Endothelial cell (in vitro differentiated cells): ENCODE results near the gene DCLK2. TPM values are rescaled to one million over a fixed set of nuclear protein-coding genes. Genes with fewer than 3 reads are reported as not detected.

Experiments
- DNase-seq: peaks from one replicate; pipeline ENCODE4 v3.0.0; 2021; ENCODE audit warnings: low spot score
- H3K27ac Mint-ChIP-seq: one replicate; pipeline ENCODE4 v1.8.0; 2021; ENCODE audit warnings: mixed read lengths, inconsistent platforms; ENCODE audit not compliant: unreplicated experiment
- H3K27me3 Mint-ChIP-seq: one replicate; pipeline ENCODE4 v1.8.0; 2021; ENCODE audit warnings: mild to moderate bottlenecking, moderate library complexity, mixed read lengths, inconsistent platforms; ENCODE audit not compliant: unreplicated experiment
- H3K36me3 Mint-ChIP-seq: one replicate; pipeline ENCODE4 v1.8.0; 2021; ENCODE audit warnings: mild to moderate bottlenecking, low read depth, mixed read lengths, inconsistent platforms; ENCODE audit not compliant: unreplicated experiment
- H3K4me1 Mint-ChIP-seq: one replicate; pipeline ENCODE4 v1.8.0; 2021; ENCODE audit warnings: mild to moderate bottlenecking, mixed read lengths, inconsistent platforms; ENCODE audit not compliant: unreplicated experiment
- H3K4me3 Mint-ChIP-seq: one replicate; pipeline ENCODE4 v1.8.0; 2021; ENCODE audit warnings: mild to moderate bottlenecking, mixed read lengths, inconsistent platforms; ENCODE audit not compliant: unreplicated experiment
- H3K9me3 Mint-ChIP-seq: one replicate; pipeline ENCODE4 v1.8.0; 2021; ENCODE audit warnings: mixed read lengths, inconsistent platforms; ENCODE audit not compliant: unreplicated experiment
- total RNA-seq: library from RNA; stranded (reverse); fragmentation: NEBNext Ultra II Directional; extraction: Animal tissue kit (Norgen Biotek cat#: 25700); gene quantifications from one replicate; pipeline ENCODE4 v1.2.1, GENCODE V29; 2021; ENCODE audit not compliant: unreplicated experiment
- TF ChIP-seq, protein P1 (sequence below): fragments of 200-600 bp; sonication (generic); IDR thresholded peaks from one replicate; pipeline ENCODE4 v1.5.0; 2021; ENCODE audit warnings: antibody characterized with exemption; ENCODE audit not compliant: unreplicated experiment

DCLK2 gene
- total RNA-seq, 1 donor from 2014 or later = 7.8 TPM

DNA sequence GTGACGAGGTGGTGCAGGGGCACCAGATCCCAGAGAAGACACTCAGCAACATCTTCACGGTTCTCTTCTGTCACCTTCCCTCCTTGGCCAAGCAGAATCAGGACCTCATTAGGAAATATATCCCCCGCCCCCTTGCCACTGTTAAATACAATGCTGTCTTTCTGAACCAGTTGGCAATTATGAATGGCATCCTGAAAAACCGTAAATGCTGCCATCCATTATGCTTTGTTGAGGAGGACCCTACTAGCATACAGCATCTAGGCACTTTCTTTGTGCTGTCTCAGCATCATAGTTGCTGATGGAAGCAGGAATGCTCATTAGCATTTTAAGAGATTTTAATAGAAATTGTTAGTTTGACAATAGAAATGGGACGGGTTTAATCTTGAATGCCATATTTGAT, 138.5 kb downstream of the DCLK2 start:
- no peaks in the 10 kb centered on the region for H3K36me3 Mint-ChIP-seq
- peaks cover 6% of the 10 kb centered on the region for H3K4me1 Mint-ChIP-seq
- TF ChIP-seq, protein P1, sequence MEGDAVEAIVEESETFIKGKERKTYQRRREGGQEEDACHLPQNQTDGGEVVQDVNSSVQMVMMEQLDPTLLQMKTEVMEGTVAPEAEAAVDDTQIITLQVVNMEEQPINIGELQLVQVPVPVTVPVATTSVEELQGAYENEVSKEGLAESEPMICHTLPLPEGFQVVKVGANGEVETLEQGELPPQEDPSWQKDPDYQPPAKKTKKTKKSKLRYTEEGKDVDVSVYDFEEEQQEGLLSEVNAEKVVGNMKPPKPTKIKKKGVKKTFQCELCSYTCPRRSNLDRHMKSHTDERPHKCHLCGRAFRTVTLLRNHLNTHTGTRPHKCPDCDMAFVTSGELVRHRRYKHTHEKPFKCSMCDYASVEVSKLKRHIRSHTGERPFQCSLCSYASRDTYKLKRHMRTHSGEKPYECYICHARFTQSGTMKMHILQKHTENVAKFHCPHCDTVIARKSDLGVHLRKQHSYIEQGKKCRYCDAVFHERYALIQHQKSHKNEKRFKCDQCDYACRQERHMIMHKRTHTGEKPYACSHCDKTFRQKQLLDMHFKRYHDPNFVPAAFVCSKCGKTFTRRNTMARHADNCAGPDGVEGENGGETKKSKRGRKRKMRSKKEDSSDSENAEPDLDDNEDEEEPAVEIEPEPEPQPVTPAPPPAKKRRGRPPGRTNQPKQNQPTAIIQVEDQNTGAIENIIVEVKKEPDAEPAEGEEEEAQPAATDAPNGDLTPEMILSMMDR = no peak
- H3K27me3 Mint-ChIP-seq = peaks cover 1% of the 10 kb centered on the region
- DNase-seq = no peak
- H3K9me3 Mint-ChIP-seq = no peaks in the 10 kb centered on the region
- no peak overlapping the region for H3K27ac Mint-ChIP-seq
- no peak overlapping the region for H3K4me3 Mint-ChIP-seq

DNA sequence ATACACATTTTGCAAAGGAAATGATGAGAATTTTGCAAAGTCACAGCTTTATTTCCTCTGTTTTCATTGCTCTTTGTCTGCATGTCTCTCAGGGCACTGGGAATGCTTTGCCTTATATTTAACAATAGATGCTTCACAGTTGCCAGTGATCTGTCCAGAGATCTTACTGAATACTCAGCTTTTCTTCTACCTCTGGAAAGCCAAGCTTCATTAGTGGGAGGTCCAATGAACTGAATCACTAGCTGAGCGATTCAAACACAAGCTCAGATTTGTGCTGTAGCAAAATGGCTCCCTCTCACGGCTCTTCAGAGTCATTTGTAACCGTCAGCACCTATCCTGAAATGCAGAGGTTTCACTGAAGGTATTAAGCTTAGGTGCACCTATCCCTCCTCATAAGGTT, 138.9 kb downstream of the DCLK2 start:
- H3K27me3 Mint-ChIP-seq = peaks cover 1% of the 10 kb centered on the region
- no peak overlapping the region for H3K4me3 Mint-ChIP-seq
- TF ChIP-seq, protein P1 = no peak
- no peaks in the 10 kb centered on the region for H3K9me3 Mint-ChIP-seq
- H3K36me3 Mint-ChIP-seq = no peaks in the 10 kb centered on the region
- peaks cover 6% of the 10 kb centered on the region for H3K4me1 Mint-ChIP-seq
- DNase-seq = no peak
- no peak overlapping the region for H3K27ac Mint-ChIP-seq

DNA sequence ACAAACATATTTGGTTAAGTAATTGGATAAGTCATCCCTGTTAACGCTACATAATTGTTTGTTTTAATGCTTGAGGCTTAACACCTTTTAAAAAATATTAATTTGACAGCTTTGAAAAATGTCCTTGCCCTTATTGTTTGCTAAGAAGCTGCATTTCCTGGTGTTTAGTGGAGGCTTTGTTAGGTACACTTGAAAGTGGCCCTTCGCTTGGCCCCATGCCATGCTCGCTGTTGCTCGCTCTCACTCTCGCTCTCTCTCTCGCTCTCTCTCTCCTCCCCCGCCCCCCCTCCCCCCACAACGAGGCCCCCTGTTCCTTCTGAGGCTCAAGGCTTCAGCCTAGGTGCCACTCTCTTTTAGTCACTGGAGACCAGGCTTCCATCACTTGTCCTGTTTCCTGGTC, 139.6 kb downstream of the DCLK2 start:
- H3K9me3 Mint-ChIP-seq = no peaks in the 10 kb centered on the region
- peaks cover 6% of the 10 kb centered on the region for H3K4me1 Mint-ChIP-seq
- H3K27me3 Mint-ChIP-seq = peaks cover 1% of the 10 kb centered on the region
- H3K36me3 Mint-ChIP-seq = no peaks in the 10 kb centered on the region
- TF ChIP-seq, protein P1 = no peak
- H3K4me3 Mint-ChIP-seq = no peak overlapping the region
- H3K27ac Mint-ChIP-seq = no peak overlapping the region
- no peak for DNase-seq

DNA sequence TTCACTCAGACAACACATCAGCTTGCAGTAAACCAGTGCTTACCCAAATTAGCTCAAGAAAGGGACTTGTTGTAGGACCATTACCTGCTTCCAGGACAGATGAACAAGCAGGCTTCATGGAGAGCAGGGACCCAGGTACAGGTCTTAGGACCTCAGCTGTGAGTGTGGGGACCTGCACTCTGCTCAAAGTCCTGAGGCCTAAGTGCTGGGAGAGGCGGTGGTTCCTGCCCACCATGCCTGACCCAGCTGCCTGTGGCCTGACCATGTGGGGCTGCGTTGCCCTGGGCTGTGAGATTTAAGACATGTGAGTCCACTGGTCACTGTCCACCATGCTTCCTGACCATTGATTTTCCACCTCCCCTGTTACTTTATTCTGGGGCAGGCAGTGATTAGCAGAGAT, 140.2 kb downstream of the DCLK2 start:
- Mint-ChIP-seq H3K27ac (no peak overlapping the region), H3K9me3 (no peaks in the 10 kb centered on the region), H3K4me3 (no peak overlapping the region), H3K36me3 (no peaks in the 10 kb centered on the region), H3K4me1 (peaks cover 6% of the 10 kb centered on the region), H3K27me3 (peaks cover 1% of the 10 kb centered on the region)
- TF ChIP-seq, protein P1 = no peak
- no peak for DNase-seq

DNA sequence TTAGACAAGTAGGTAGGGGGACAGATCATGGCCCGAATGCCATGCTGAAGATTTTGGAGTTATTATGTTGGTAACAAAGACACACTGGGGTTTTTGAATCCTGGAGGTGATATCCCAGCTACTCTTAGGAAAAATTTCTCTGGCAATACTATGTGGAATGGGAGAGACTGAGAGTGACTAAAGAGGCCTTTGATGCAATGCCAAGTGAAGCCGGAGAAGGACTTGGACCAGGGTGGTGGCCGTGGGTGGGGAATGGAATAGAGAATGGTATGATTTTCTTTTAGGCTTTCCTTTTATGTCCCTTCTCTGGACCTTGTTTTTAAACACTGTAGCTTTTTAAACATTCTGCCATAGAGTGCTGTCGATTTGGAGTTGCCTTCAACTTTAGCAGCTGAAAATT, 141.6 kb downstream of the DCLK2 start:
- no peak for DNase-seq
- Mint-ChIP-seq H3K4me1 (peaks cover 6% of the 10 kb centered on the region), H3K4me3 (no peak overlapping the region), H3K27me3 (peaks cover 1% of the 10 kb centered on the region), H3K36me3 (no peaks in the 10 kb centered on the region), H3K9me3 (no peaks in the 10 kb centered on the region), H3K27ac (no peak overlapping the region)
- TF ChIP-seq, protein P1 = no peak
